HFF-Myc (cell line): ENCODE results near the gene ADCY3.

Experiments
- DNase-seq: peaks from one replicate; pipeline ENCODE4 v3.0.0-alpha.2; 2011; ENCODE audit warnings: low read depth; ENCODE audit errors: extremely low read depth
- H3K4me3 ChIP-seq: replicated peaks from 2 replicates; pipeline ENCODE4 v1.5.1; 2011; ENCODE audit warnings: low read depth, mild to moderate bottlenecking, control low read depth, low read length
- TF ChIP-seq, protein P1 (sequence below): IDR thresholded peaks from 2 replicates; pipeline ENCODE4 v1.5.1; 2012; ENCODE audit warnings: mild to moderate bottlenecking, low read depth, low read length, control low read depth; ENCODE audit errors: missing control alignments

ADCY3 gene

DNA sequence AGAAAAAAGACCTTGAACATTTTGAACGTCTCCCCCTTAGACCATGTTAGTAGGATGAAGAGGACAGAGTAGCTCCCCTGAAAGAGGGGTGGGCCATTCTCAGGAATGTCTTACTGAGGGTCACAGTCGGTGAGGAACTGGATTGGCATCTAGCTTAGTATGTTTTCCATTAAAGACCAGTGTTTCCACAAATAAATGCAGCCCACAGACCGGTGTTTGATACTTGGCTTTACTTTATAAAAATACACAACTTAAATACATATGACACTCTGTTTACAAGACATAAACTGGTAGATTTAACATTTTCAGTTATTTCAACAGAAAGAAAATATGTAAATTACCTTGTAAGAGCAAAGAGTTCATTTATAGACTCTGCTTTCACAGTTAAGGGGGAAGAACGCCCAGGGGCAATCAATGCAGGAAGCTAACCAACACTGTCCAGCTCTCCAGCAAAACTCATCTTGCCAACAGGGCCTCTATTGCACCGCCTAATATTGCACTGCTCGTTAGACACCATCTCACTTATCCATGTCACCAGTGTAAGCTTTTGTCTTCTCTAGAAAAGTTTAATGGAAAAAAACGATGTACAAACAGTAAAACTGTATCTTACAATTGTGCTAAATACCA is 23.5 kb upstream of the ADCY3 start:
- TF ChIP-seq, protein P1, sequence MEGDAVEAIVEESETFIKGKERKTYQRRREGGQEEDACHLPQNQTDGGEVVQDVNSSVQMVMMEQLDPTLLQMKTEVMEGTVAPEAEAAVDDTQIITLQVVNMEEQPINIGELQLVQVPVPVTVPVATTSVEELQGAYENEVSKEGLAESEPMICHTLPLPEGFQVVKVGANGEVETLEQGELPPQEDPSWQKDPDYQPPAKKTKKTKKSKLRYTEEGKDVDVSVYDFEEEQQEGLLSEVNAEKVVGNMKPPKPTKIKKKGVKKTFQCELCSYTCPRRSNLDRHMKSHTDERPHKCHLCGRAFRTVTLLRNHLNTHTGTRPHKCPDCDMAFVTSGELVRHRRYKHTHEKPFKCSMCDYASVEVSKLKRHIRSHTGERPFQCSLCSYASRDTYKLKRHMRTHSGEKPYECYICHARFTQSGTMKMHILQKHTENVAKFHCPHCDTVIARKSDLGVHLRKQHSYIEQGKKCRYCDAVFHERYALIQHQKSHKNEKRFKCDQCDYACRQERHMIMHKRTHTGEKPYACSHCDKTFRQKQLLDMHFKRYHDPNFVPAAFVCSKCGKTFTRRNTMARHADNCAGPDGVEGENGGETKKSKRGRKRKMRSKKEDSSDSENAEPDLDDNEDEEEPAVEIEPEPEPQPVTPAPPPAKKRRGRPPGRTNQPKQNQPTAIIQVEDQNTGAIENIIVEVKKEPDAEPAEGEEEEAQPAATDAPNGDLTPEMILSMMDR = no peak
- no peak overlapping the region for H3K4me3 ChIP-seq
- no peak for DNase-seq

DNA sequence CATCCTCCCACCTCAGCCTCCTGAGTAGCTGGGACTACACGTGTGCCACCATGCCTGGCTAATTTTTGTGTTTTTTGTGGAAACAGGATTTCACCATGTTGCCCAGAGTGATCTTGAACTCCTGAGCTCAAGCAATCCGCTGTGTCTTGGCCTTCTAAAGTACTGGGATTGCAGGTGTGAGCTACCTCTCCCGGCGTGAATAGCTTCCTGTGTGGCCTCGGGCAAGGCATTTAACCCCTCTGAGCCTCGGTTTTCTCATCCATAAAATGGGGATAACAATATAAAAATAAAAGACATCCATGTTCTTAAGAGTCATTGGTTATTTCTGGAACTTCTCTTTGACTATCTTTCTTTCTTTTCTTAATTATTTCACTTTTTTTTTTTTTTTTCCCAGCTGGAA is 19.3 kb upstream of the ADCY3 start:
- no peak for DNase-seq
- no peak overlapping the region for H3K4me3 ChIP-seq
- TF ChIP-seq, protein P1 = no peak

DNA sequence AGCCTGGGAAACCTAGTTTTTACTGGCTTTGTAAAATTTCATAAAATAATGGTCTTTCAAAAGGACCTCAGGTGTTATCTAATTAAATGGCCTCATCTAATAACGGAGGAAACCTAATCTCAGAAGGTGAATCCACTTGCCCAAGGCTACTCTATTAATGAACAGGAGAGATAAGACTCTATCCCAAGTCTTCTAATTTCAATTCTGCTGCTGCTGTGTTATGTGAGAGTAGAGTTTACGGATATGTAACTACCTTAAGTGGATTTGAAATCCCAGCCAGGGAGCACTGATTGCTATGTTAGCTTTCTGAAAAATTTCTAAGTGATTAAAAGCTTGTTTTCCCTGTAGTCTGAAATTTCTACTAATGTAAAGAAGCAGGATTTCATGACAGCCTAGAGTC is 17.2 kb upstream of the ADCY3 start:
- H3K4me3 ChIP-seq = no peak overlapping the region
- TF ChIP-seq, protein P1 = no peak
- no peak for DNase-seq

DNA sequence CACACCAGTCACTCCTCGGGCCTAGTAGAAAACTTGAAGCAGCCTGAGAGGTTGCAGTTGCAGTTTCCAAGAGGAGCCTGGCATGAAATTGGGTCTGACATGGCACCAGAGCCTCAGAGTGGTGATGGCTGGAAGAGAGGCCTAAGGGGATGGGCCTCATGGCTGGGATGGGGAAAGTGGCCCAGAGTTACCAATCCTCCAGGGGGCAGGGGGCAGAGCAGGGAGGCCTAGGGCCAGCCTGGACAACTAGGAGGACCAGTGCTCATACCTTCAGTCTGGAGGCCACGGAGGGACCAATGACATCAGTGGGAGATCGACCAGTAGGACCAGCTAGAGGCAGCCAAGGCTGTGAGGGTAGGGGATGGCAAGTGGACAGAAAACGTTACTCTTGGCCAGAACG is 15.1 kb upstream of the ADCY3 start:
- DNase-seq = no peak
- TF ChIP-seq, protein P1 = no peak
- no peak overlapping the region for H3K4me3 ChIP-seq

DNA sequence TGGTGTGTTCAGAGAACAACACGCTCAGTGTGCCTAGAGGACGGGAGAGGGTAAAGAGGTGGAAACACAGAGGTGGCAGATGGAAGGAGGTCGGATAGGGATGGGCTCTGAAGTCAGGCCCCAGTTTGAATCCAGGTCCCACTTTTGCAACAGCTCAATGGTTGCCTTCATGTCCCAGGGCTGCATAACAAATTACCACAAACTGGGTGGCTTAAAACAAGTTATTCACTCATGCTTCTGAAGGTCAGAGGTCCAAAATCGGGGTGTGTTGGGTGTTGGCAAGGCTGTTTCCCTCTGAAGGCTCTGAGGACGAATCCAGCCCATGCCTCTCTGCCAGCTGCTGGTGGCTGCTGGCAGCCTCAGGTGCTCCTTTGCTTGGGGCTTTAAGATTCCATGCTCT is 12.7 kb upstream of the ADCY3 start:
- H3K4me3 ChIP-seq = no peak overlapping the region
- TF ChIP-seq, protein P1 = no peak
- no peak for DNase-seq

DNA sequence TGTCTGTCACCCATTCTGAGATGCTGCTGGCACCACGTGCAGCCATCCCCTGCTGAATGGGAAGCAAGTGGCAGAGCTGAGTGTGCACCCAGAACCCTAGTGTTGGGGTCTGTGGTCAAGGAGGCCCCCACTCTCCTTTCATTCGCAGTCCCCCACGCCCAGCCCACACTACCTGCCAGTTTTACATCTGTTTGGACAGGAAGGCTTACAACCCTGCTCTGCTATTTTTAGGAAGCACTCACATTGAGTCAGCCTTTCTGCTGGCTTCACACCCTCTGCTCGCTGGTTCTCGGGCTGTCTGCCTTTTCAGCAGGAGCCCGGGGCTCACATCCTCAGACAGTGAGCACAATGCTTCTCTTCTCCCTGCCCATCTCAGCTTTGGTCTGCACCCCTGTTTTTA is 10.7 kb upstream of the ADCY3 start:
- DNase-seq = no peak
- H3K4me3 ChIP-seq = no peak overlapping the region
- TF ChIP-seq, protein P1 = no peak

DNA sequence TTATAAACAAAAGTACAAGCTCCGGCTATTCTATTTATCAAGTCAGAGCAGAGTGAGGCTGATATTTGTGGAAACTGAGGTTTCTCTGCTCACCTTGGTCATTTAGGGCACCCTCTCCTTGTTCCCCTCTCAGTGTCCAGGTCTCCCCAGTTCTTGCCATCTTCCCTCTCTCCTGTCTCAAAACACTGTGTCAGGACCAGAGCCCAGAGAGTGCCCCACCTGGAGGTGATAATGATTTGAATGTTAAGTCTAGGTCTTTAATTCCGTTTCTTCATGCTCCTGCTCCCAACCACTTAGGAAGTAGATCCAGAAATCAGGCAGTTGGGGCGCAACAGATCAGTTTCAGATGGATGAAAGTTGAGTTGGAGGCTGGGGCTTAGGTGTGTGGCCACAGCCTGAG is 9.2 kb upstream of the ADCY3 start:
- H3K4me3 ChIP-seq = no peak overlapping the region
- TF ChIP-seq, protein P1 = no peak
- no peak for DNase-seq
